Type B pancreatic cell (in vitro differentiated cells): ENCODE measurements around the gene ZC3H4. TPM values are rescaled to one million over a fixed set of nuclear protein-coding genes. Genes with fewer than 3 reads are reported as not detected.

Experiments used
- DNase-seq: peaks from one replicate; pipeline ENCODE4 v3.0.0; 2021; ENCODE audit warnings: mixed read lengths; ENCODE audit not compliant: unreplicated experiment; ENCODE audit errors: extremely low spot score
- H3K27ac Mint-ChIP-seq: 2 replicates; pipeline ENCODE4 v1.8.0; 2021; ENCODE audit warnings: mild to moderate bottlenecking, mixed read lengths
- H3K27me3 Mint-ChIP-seq: 2 replicates; pipeline ENCODE4 v1.8.0; 2021; ENCODE audit warnings: mixed read lengths
- H3K36me3 Mint-ChIP-seq: 2 replicates; pipeline ENCODE4 v1.8.0; 2021; ENCODE audit warnings: mixed read lengths
- H3K4me1 Mint-ChIP-seq: one replicate; pipeline ENCODE4 v1.8.0; 2021; ENCODE audit warnings: mixed read lengths; ENCODE audit not compliant: unreplicated experiment
- H3K4me3 Mint-ChIP-seq: 2 replicates; pipeline ENCODE4 v1.8.0; 2021; ENCODE audit warnings: mild to moderate bottlenecking, mixed read lengths
- H3K9me3 Mint-ChIP-seq: 2 replicates; pipeline ENCODE4 v1.8.0; 2021; ENCODE audit warnings: mixed read lengths
- total RNA-seq: library from RNA; stranded (reverse); gene quantifications from 2 replicates; pipeline ENCODE4 v1.2.1, GENCODE V29; 2021; ENCODE audit warnings: low replicate concordance
- TF ChIP-seq, protein P1 (sequence below): fragments of 200-600 bp; sonication (generic); conservative IDR thresholded peaks from 2 replicates; pipeline ENCODE4 v1.5.0; 2021; ENCODE audit warnings: antibody characterized with exemption, mild to moderate bottlenecking

The ZC3H4 gene
- total RNA-seq, 1 donor from 2014 or later, result 71.4 TPM

DNA sequence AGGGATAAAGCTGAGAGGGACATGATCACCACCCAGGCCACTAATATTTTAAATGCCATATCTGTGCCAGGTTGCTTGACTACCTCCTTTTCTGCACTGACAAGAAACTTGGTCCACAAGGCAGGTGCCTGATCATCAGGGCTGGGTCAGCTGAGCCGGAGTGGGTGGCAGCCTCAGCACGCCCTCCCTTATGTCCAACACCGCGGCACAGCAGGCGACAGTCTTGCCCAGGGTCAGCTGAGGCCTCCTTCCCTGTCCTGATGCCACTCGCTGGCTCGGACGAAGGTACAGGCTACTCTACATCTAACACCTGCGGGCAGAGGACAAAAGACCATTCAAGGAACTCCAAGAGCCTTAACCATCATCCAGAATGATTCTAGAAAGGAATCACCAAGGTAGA, 16.9 kb downstream of the ZC3H4 start:
- peak overlapping the region; percentile 69 for H3K4me3 Mint-ChIP-seq
- TF ChIP-seq, protein P1, sequence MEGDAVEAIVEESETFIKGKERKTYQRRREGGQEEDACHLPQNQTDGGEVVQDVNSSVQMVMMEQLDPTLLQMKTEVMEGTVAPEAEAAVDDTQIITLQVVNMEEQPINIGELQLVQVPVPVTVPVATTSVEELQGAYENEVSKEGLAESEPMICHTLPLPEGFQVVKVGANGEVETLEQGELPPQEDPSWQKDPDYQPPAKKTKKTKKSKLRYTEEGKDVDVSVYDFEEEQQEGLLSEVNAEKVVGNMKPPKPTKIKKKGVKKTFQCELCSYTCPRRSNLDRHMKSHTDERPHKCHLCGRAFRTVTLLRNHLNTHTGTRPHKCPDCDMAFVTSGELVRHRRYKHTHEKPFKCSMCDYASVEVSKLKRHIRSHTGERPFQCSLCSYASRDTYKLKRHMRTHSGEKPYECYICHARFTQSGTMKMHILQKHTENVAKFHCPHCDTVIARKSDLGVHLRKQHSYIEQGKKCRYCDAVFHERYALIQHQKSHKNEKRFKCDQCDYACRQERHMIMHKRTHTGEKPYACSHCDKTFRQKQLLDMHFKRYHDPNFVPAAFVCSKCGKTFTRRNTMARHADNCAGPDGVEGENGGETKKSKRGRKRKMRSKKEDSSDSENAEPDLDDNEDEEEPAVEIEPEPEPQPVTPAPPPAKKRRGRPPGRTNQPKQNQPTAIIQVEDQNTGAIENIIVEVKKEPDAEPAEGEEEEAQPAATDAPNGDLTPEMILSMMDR, result no peak
- no peak for DNase-seq
- H3K27ac Mint-ChIP-seq, result peak overlapping the region; percentile 99
- H3K27me3 Mint-ChIP-seq, result no peaks in the 10 kb centered on the region
- H3K36me3 Mint-ChIP-seq, result peaks cover 24% of the 10 kb centered on the region
- no peaks in the 10 kb centered on the region for H3K9me3 Mint-ChIP-seq
- peaks cover 45% of the 10 kb centered on the region for H3K4me1 Mint-ChIP-seq

DNA sequence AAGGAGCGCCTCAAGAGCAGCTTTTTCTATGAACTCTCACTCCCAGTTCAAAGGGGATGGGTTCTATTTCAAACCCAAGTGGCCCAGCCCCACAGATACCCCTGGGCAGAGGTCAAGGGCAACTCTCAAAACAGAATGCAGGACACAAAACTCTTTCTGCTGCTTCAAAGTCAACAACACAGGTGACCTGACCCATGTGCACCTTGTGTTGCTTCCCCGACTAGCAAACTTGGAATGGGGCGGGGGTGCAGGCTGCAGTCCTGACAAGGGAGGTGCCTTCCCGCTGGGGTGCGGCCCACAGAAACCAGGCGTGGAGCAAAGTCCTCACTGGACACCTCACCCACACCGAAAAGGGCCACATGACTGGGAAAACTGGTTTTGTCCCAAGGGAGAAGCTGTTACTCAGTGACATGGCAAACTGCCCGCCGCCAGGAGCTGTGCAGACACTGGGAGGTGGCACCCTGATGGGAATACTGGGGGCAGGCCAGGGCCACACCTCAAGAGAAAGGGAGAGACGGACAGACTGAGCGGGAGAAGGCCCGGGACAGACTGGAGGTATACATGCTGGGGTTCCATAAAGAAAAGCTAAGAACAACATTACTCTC, 17.4 kb downstream of the ZC3H4 start:
- Mint-ChIP-seq H3K9me3 (no peaks in the 10 kb centered on the region), H3K4me3 (peak overlapping the region; percentile 69), H3K4me1 (peaks cover 45% of the 10 kb centered on the region), H3K36me3 (peaks cover 24% of the 10 kb centered on the region), H3K27me3 (no peaks in the 10 kb centered on the region), H3K27ac (peak overlapping the region; percentile 99)
- DNase-seq, result no peak
- TF ChIP-seq, protein P1, result no peak

DNA sequence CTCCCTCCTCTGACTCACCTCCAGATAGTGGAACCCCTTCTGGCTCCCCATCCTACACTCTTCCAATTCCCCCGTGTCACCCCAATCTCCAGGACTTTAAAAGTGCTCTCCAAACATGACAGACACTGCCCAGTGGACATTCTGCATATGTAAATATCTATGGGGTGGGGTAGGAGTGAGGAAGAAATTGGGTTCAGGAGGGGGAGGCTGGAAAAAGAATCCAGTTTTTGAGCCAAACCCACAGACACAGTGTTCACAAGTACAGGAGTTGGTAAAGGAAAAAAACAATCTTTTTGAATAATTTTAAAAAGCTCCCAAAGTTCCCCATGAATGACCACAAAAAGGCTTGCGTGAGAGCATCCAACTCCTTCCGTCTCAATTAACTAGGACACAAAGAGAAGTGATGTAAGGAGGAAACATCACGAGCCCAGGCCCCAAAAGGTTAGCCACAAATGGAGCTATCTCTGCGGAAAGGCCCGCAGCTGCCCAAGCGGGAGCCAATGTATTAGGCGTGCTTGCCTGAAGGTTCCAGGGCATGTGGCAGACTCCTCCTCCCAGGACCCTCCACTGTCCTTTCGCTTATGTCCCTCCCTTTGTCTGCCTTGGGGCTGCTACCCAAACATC, 18.0 kb downstream of the ZC3H4 start:
- no peak for DNase-seq
- Mint-ChIP-seq H3K36me3 (peaks cover 27% of the 10 kb centered on the region), H3K27me3 (no peaks in the 10 kb centered on the region), H3K4me1 (peaks cover 45% of the 10 kb centered on the region), H3K27ac (peak overlapping the region; percentile 99), H3K4me3 (peak overlapping the region; percentile 69), H3K9me3 (no peaks in the 10 kb centered on the region)
- TF ChIP-seq, protein P1, result no peak

DNA sequence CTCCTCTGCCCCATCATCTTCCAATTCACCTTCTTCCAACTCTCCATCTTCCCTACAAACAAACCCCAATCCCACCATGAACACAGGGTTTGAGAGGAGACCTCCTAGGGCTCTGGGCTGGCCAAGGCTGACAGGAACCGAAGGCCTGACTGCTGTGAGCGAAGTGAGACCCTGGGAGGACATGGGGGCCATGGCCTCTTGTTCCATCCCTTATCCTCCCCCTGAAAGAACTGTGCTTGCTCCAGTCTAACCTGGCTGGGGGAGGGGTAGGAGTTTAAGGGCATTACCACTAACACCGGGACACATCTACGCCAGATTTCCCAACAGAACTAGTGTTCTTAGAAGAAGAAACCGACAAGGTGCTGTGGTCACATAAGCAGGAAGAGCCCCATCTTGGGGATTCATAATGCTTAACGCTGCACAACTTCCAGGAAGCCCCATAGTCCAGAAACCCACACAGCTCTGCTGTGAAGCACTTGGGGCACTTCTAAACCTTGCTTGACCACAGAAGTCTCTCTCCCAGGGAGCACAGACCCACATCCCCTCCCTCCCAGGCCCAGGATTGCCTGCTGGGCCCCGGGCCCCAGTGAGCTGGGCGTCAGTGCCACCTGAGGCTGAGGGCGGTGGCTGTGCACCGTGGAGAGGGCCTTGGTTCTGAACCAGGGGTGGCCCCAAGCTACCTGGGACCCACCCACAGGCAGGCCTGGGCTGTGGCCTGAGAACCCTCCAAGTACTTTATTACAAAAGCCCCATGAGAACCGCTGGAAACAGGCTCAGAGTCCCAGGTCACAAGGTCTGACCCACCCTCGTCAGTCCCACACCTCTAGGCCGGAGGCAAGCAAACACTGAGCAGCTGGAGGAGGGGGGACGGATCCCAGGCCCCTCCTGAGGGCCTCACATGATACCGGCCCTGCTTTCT, 18.8 kb downstream of the ZC3H4 start:
- H3K27me3 Mint-ChIP-seq, result no peaks in the 10 kb centered on the region
- peaks cover 29% of the 10 kb centered on the region for H3K36me3 Mint-ChIP-seq
- no peak for DNase-seq
- TF ChIP-seq, protein P1, result no peak
- H3K27ac Mint-ChIP-seq, result peak overlapping the region; percentile 99
- peaks cover 41% of the 10 kb centered on the region for H3K4me1 Mint-ChIP-seq
- no peaks in the 10 kb centered on the region for H3K9me3 Mint-ChIP-seq
- H3K4me3 Mint-ChIP-seq, result peak overlapping the region; percentile 18

DNA sequence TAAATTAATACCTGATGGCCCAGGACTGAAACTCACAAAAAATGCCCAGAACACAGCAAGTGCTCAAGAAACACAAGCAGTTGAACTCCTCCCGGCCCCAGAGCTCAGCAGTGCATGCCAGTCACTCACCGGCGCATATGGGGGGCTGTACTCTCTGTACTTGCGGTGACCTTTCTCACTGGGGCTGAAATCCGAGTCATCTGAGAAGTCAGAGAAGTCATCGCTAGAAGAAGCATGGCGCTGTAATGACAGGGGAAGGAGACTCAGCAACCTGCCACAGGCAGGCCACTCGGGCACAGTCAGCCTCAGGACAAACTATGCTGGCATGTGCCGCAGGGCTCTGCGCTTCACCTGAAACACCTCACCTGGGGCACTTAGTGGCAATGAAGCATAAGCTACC, 19.7 kb downstream of the ZC3H4 start:
- Mint-ChIP-seq H3K9me3 (no peaks in the 10 kb centered on the region), H3K4me1 (peaks cover 40% of the 10 kb centered on the region), H3K27me3 (no peaks in the 10 kb centered on the region), H3K27ac (peak overlapping the region; percentile 48), H3K36me3 (peaks cover 31% of the 10 kb centered on the region), H3K4me3 (no peak overlapping the region)
- DNase-seq, result no peak
- TF ChIP-seq, protein P1, result no peak
